NCI-H2081 (cell line): Measurements from ENCODE around the gene PTPRN2.
"Not testable (repeated sequence)": the region's sequence is repeated elsewhere in the genome, so short reads cannot be mapped to it uniquely, and the experiment has no call there.

Source experiments
- DNase-seq, 2 experiments: peaks; one replicate each; lab custom pipeline; 2025; lab: John Stamatoyannopoulos, UW

PTPRN2 gene

DNA sequence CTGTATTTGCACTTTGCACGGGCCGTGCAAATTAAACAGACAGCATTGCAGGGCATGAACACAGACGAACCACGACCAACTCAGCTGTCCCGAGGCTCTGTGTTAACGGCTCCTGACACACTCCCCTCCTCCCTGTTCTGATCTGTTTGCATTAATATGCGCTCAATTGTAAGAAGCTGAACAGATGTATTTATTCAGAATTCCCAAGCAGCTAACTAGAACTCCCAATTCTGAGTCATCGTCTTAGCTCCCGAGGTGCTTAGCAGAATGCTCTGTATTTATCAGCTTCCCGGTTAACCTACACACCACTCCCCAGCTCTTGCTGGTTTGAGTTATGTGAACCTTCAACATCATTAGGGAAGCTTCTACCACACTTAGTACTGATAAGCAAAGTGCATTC, 286.4 kb downstream of the PTPRN2 start:
- DNase-seq, result no peak

DNA sequence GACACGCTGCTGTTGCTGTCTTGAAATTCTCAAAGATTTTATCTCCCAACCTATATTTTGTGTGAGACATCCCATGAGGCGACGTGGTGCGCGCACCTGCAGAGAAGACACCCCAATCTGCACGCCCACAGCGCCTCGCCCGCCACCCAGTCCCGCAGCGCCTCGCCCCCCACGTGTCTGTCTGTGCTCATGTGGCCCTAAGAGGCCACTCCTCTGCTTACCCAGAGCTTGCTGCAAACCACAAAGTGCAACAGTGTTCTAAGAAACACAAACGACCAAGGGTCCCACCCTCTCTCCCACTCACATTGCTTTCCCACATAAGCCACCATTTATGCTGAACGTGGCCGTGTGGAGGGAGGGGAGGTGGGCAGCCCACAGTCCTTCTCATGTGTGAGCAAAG, 287.2 kb downstream of the PTPRN2 start:
- no peak for DNase-seq

DNA sequence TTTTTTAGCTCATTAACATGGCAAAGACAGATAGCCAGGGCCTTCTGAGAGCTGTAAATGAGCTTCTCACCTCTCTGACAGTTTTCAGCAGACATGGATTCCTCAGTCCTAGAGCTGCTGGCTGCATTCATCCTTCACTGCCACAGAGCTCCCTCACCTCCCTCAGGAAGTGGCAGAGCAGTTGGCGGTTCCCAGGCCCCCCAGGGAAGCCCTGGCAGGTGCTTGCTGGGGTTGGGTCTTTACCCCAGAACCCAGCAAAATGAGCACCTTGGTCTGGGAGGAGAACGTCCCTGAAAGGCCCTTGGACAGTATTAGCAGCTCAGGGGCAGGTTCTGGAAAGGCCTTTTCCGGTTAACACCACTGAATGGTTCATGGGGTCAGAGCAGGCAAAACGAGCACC, 288.0 kb downstream of the PTPRN2 start:
- no peak for DNase-seq

DNA sequence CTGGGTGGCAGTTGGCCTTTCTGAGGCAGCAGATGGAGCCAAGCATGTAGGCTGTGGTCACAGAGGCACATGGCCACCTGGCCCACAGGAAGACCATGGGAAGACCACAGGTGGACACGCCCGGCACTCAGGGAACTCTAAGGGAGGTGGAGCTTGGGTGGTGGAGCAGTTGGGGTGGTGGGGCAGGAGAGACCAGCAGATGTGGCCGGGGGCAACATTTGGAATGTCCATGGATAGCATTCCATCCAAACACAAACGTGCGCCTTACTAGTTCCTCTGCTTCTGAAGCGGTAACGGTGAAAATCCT, 290.9 kb downstream of the PTPRN2 start:
- DNase-seq, result no peak

DNA sequence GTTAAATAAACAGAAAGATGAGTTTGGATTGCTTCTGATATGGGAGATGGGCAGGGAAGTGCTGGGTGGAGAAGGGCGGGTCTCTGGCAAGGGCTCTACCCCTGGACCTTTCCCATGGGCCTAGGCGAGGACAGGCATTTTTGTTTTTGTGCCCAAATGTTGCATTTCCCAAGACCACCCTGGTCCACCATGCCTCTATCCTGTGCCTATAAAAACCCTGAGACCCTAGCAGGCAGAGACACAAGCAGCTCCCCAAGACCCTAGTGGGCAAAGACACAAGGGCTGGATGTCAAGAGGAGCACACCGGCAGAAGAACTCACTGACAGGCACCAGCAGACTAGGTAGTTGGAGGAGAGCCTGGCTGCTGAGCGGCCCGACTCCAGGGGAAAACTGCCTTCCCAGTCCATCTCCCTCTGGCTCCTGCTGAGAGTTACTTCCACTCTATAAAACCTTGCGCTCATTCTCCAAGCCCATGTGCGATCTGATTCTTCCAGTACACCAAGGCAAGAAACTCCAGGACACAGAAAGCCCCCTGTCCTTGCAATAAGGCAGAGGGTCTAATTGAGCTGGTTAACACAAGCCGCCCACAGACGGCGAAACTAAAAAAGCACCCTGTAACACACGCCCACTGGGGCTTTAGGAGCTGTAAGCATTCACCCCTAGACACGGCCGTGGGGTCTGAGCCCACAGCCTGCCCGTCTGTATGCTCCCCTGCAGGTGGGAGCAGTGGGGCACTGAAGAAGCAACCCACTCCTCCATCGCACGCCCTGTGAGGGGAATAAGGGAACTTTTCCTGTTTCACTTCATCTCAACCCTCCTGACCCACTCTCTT, 291.4 kb downstream of the PTPRN2 start:
- DNase-seq, result no peak

DNA sequence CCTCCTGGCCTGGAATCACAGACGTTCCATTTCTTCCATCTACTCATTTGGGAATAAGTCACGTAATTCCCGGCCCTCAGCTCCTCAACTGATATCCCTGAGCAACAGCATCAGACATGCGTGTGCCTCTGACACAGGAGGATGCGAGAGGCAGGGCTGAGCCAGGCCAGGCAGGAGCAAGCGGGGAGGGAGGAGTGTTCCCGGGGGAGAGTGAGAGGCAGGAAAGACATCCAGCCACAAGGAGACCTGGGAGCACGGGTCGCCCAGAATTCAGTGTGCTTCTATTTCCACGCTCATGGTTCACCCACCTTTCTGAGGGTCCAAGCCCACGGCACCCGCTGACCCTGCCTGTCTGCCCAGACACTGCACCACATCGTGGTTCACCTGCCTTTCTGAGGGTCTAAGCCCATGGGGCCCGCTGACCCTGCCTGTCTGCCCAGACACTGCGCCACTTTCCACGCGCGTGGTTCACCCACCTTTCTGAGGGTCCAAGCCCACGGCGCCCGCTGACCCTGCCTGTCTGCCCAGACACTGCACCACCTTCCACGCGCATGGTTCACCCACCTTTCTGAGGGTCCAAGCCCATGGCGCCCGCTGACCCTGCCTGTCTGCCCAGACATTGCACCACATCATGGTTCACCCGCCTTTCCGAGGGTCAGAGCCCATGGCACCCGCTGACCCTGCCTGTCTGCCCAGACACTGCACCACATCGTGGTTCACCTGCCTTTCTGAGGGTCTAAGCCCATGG, 293.0 kb downstream of the PTPRN2 start:
- DNase-seq, result not testable (repeated sequence)

DNA sequence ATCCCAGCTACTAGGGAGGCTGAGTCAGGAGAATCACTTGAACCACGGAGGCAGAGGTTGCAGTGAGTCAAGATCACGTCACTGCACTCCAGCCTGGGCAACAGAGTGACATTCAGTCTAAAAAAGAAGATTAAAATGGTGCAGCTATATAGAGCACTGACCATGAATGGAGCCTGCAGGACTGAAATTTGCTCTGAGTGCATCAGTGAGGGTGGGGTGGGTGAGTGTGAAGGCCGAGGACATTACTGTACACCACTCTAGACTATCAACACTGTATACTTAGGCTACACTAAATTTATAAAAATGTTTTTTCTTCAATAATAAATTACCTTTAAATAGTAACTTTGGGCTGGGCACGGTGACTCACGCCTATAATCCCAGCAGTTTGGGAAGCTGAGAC, 294.7 kb downstream of the PTPRN2 start:
- no peak for DNase-seq

DNA sequence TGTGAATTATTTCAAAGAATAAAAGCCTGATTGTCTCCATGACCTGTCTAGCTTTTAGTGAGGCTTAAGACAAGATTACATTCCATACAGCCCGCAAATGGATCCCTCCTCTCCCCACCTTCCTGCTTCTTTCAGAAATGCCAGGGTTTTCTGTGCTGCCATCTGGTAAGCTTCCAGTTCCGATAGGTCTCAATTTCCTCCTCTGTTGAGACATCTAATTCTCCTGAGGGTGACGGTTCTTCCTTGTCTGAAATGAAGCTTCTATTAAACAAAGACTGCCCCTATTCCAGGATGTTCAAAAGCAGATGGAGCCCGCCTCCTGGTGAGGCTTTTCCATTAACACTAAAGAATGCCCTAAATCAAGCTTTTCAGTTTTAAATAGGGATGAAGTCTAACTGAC, 295.6 kb downstream of the PTPRN2 start:
- no peak for DNase-seq

DNA sequence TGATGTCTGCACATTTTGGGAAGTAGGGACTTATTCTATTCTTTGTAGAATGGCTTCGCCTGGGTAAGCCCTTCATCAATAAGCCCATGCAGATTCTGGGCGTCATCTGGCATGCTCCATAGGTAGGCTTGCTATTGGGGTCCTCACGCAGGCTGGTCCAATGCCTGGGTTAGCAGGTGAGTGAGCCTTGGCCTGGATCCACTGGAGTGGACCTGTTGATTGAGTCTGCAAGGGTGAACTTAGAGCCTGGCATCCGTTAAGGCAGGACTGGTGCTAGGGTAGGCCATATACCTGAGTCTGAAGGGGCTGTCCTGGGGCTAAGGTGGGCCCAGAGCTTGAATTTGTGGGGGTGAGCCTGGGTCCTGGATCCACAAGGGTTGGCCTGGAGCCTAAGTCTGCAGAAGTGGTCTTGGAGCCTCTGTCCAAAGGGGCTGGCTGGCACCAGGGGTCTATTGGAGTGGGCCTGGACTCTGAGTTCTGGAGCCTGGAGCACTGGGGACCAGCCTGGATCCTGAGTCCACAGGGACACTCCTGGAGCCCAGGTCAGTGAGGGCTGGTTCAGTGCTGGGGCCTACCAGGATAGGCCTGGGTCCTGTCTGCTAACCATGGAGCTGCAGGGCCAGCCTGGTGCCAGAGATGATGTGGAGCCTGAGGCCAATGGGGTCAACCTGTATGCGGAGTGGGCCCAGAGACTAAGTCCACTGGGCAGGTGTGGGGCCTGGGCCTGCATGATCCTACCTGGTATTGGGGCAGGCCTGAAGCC, 297.7 kb downstream of the PTPRN2 start:
- DNase-seq, result no peak

DNA sequence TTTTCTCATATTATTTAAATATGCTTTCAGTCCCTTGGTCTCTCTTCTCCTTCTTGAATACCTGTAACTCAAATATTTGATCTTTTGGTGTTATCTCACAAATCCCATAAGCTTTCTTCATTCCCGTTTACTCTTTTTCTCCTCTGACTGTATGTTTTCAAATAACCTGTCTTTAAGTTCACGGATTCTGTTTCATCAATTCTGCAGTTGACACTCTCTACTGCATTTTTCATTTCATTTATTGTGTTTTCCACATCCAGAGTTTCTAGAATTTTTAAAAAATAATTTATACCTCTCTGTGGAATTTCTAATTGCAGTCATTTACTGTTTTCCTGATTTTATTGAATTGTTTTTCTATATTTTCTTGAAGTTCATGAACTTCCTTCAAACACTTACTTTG, 298.4 kb downstream of the PTPRN2 start:
- DNase-seq, result no peak

DNA sequence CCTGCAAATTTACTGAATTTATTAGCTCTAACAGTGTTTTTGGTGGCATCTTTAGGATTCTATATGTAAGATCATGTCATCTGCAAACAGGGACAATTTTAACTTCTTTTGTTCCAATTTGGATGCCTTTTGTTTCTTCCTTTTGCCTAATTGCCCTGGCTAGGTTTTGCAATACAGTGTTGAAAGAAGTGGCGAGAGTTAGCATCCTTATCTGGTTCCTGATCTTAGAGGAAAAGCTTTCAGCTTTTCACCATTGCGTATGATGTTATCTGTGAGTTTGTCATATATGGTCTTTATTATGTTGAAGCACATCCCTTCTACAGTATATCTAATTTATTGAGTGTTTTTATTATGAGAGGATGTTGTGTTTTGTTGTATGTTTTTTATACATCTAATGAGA, 301.4 kb downstream of the PTPRN2 start:
- no peak for DNase-seq

DNA sequence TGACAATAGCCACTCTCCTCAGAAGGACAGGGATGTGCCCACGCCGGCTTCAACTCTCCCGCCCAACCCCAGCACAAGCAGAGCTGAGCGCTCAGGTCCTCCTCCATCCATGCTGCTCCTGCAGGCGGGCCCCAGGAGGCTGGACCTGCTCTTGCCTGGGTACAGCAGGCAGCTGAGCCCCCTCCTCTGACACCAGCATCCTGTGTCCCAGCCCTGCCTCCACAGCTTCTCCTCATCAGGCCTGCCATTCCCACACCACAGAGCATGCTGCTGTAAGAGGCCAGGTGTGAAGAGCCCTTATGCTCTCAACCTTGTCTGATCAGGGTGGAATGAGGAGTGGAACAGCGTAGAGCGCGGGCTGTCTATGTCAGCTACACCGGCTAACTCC, 302.2 kb downstream of the PTPRN2 start:
- no peak for DNase-seq

DNA sequence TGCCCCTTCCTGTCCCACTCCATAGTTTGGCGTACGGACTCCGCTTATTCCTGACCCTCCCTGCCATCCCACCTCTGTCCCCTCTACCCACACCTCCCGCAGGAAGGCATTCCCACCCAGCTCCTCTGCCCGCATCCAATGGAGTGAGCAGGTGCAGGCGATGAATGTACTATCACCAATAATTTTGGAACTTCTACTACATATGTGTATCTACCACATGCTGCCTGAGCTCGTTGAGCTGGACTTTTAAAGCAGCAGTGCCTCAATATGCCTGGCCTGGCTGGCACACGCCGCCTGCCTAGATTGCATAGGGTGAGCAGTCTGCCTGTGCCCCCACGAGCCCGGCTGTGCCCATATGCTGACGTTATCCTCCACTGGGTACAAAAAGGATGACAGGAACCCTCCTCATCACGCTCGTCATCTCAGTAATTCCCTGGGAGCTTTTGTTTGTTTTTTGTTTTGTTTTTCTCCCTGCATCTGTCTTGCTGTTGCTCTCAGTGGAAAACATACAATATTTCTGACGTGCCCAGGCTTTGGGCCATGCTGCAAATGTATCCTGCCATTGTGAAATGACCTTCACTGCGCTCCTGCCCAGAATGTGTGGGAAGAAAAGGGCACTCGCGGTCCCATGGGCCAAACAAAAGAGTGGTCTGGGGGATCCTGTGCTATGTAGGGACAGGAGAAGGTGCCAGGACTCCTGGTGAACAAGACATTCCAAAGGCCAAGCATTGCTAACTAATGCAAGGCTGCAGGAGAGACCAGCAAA, 302.8 kb downstream of the PTPRN2 start:
- no peak for DNase-seq

DNA sequence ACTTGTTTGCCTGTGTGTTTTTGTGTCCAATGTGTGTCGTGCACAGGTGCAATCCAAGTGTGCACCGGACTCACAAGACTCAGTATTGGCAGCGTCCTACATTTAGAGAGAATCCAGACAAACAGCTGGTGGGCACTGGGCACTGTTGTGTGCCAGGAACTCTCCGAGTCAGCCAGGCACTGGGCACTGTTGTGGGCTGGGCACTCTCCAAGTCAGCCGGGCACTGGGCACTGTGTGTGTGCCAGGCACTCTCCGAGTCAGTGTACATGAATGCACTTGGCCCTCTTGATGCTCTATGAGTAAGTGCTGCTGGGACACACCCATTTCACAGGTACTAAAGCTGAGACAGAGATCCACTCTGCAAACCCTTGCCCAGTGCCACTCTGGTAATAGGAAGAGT, 303.5 kb downstream of the PTPRN2 start:
- DNase-seq, result no peak

DNA sequence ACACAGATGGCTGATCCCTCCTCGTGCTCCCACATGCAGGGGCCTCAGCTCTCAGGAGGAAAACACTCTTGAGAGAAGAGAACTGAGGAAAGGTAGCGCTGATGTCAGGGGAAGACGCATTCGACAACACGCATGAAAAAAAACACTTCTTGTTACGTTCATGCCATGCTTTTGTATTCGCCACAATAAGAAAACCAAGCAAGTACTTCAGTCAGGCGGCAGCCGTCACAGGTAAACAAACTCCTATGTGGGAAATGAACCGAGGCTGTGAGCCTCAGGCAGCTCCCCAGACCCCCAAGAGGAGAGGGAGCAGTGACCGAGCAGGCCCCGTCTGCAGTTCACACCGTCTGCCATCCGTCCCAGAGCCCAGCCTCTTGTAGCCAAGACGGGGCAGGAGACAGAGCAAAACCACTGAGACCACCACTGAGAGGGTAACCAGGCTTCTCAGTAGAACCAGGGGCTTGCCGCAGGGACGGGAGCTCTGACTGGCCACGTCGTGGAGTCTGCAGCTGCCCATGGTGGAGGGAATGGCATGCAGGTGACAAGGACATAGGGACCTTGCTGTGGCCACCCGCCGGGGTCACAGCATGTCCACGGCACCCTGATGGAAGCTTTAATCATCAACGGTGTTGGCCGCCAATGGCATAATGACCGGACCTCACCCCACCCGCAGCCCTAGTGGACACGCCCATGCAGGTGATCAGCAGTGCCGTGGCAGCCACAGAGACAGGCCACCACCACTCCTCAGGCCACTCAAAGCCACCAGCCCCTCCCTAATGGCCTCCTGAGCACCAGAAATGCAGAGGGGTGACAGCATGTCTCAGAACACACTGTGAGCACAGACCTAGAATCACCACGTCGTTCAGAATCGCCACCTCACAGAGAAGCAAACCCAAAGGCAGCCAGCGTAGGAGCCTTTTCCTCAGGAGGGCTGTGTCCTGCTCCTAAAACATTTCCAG, 304.3 kb downstream of the PTPRN2 start:
- no peak for DNase-seq

DNA sequence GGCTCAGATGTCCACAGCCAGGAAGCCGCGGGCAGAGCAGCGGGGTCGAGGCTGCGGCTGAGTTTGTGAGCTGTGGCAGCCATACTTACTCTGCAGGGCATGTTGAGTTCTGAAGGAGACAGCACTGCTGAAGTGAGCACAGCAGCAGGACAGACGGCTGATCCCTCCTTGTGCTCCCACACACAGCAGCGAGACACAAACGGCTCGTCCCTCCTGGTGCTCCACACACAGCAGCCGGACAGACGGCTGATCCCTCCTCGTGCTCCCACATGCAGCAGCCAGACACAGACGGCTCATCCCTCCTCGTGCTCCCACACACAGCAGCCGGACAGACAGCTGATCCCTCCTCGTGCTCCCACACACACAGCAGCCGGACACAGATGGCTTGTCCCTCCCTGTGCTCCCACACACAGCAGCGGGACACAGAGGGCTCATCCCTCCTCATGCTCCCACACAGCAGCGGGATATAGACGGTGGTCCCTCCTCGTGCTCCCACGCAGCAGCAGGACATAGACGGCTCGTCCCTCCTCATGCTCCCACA, 305.1 kb downstream of the PTPRN2 start:
- DNase-seq, result no peak

DNA sequence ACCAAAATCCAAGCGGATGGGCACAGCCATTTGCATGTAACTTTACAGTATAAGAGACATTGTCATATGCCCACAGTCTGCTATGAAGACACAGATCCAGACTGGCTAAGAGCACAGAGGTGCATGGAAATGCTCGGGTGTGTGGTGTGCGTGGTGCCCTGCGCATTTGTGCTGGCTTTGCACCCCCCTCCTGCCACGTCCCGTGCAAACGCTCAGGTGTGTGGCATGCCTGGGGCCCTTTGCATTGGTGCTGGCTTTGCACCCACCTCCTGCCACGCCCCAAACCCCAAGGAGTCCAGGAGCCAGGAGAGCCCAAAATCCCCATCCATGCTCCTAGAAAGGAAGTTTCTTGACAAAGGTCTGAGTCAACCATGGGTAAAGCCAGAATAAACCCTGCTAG, 306.2 kb downstream of the PTPRN2 start:
- no peak for DNase-seq

DNA sequence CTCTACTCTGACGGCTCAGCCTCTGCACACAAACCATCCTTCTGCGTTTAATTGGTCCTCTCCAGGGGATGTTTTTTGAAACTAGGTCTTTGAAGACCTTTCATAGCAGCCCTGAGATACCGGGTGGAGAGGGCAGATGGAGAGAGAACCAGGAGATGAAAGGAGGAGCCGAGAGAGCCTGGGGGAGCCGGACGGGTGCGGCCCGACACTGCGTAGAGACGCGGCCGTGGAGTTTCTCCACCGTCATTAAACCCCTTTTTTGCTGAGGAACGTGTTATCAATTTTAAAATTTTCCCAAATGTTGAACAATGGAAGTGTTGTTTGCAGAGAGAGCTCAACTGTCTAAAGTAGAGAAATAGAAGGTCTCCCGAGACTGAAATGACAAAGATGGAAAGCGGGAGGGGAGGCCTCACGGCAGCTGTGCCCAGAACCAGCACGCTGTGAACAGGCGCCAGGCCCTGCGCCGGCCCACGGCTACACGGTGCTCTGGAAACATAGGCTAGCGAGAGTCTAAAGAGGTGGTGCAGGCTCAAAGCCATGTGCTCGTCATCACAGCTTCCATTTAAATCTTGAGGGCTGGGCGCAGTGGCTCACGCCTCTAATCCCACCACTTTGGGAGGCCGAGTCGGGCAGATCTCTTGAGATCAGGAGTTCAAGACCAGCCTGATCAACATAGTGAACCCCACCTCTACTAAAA, 307.0 kb downstream of the PTPRN2 start:
- no peak for DNase-seq

DNA sequence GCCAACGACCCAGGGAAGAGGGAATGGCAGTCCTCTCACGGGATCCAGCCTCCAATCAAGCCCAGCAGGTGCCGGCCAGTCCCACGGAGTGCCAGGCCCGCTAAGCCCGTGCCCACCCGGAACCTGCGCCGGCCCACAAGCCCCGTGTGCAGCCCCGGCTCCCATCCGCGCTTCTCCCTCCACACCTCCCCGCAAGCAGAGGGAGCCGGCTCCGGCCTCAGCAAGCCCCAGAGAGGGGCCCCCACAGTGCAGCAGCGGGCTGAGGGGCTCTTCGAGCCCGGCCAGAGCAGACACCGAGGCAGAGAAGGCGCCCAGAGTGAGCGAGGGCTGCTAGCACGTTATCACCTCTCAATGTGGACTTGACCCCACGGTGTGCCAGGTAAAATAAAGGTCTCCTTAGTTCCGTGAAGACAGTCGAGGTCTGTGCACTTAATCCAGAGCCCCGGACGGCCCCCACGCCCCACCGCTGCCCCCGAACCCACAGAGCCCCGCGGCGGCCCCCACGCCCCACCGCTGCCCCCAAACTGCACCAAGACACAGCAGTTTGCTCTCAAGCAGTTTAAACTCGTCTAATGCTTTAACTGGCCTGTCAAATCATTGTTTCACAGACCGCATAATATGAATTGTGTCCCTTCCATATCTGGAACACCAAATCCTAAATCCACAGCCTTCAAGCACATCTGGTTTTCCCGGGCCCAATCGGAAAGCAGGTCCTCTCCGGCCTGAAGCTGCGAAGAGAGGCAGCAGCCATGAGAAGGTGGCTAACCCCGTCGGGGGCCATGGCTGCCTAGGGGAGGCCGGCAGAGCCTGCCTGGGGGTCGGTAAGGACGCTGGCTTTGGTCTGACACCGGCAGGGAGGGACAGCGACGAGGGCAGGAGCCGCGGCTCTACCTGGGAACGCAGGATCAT, 307.8 kb downstream of the PTPRN2 start:
- no peak for DNase-seq
